SK-N-SH treated with all-trans-retinoic acid at 6 μM for 48 hours (cell line): ENCODE results near the gene TNFRSF1B.

Experiments used
- ATAC-seq: fragments of 200-7000 bp; cut with Tn5 transposase; 3 replicates; pipeline ENCODE4 v1.9.1; 2020; ENCODE audit warnings: mild to moderate bottlenecking, moderate library complexity
- ARNTL ChIP-seq: fragments of 450-650 bp; formaldehyde crosslinking; IDR thresholded peaks from 2 replicates; pipeline ENCODE4 v1.5.0; 2020; ENCODE audit warnings: low read depth, mild to moderate bottlenecking, moderate library complexity, borderline replicate concordance
- BACH2 ChIP-seq: fragments of 250-450 bp; sonication (Bioruptor Pico); IDR thresholded peaks from 2 replicates; pipeline ENCODE4 v1.9.0; 2021; ENCODE audit warnings: mild to moderate bottlenecking, borderline replicate concordance
- CREB5 ChIP-seq: fragments of 250-450 bp; sonication (Bioruptor Pico); IDR thresholded peaks from 2 replicates; pipeline ENCODE4 v1.5.1; 2020; ENCODE audit warnings: low read depth, mild to moderate bottlenecking, moderate library complexity
- CSDC2 ChIP-seq: fragments of 250-450 bp; sonication (Bioruptor Pico); IDR thresholded peaks from 2 replicates; pipeline ENCODE4 v1.5.0; 2020; ENCODE audit warnings: mild to moderate bottlenecking, moderate library complexity
- CSRNP3 ChIP-seq: fragments of 250-450 bp; sonication (Bioruptor Pico); IDR thresholded peaks from 2 replicates; pipeline ENCODE4 v1.5.1; 2021; ENCODE audit warnings: mild to moderate bottlenecking, moderate library complexity
- ESRRG ChIP-seq: fragments of 250-450 bp; sonication (Bioruptor Pico); IDR thresholded peaks from 2 replicates; pipeline ENCODE4 v1.6.1; 2021; ENCODE audit warnings: mild to moderate bottlenecking
- GLIS3 ChIP-seq: fragments of 250-450 bp; sonication (Bioruptor Pico); IDR thresholded peaks from 2 replicates; pipeline ENCODE4 v1.5.0; 2020; ENCODE audit warnings: mild to moderate bottlenecking, moderate library complexity
- ISL1 ChIP-seq: fragments of 250-450 bp; sonication (Bioruptor Pico); IDR thresholded peaks from 2 replicates; pipeline ENCODE4 v2.1.2; 2022; ENCODE audit warnings: mild to moderate bottlenecking, moderate library complexity
- OSR1 ChIP-seq: fragments of 250-450 bp; sonication (Bioruptor Pico); IDR thresholded peaks from 2 replicates; pipeline ENCODE4 v1.8.0; 2022; ENCODE audit warnings: moderate library complexity, mild to moderate bottlenecking, inconsistent platforms
- PATZ1 ChIP-seq: fragments of 250-450 bp; sonication (Bioruptor Pico); IDR thresholded peaks from 2 replicates; pipeline ENCODE4 v1.8.0; 2020; ENCODE audit warnings: mild to moderate bottlenecking, moderate library complexity, borderline replicate concordance
- PPARA ChIP-seq: fragments of 250-450 bp; sonication (Bioruptor Pico); IDR thresholded peaks from 2 replicates; pipeline ENCODE4 v1.5.0; 2020; ENCODE audit warnings: mild to moderate bottlenecking, borderline replicate concordance
- SNAI2 ChIP-seq: fragments of 250-450 bp; sonication (Bioruptor Pico); IDR thresholded peaks from 2 replicates; pipeline ENCODE4 v1.5.0; 2020; ENCODE audit warnings: mild to moderate bottlenecking, moderate library complexity
- TCF4 ChIP-seq: fragments of 250-450 bp; sonication (Bioruptor Pico); IDR thresholded peaks from 2 replicates; pipeline ENCODE4 v1.8.0; 2021; ENCODE audit warnings: mild to moderate bottlenecking, moderate library complexity, borderline replicate concordance
- TOX ChIP-seq: fragments of 250-450 bp; sonication (Bioruptor Pico); IDR thresholded peaks from 2 replicates; pipeline ENCODE4 v1.8.0; 2021; ENCODE audit warnings: mild to moderate bottlenecking, moderate library complexity, borderline replicate concordance
- TSHZ2 ChIP-seq: fragments of 250-450 bp; sonication (Bioruptor Pico); IDR thresholded peaks from 2 replicates; pipeline ENCODE4 v1.5.0; 2020; ENCODE audit warnings: mild to moderate bottlenecking, moderate library complexity
- ZC3H10 ChIP-seq: fragments of 250-450 bp; sonication (Bioruptor Pico); IDR thresholded peaks from 2 replicates; pipeline ENCODE4 v1.5.1; 2021; ENCODE audit warnings: mild to moderate bottlenecking, moderate library complexity
- ZFP3 ChIP-seq: fragments of 250-450 bp; sonication (Bioruptor Pico); IDR thresholded peaks from 2 replicates; pipeline ENCODE4 v1.5.0; 2020; ENCODE audit warnings: mild to moderate bottlenecking, moderate library complexity
- ZFP30 ChIP-seq: fragments of 450-650 bp; formaldehyde crosslinking; IDR thresholded peaks from 2 replicates; pipeline ENCODE4 v1.5.0; 2022; ENCODE audit warnings: mild to moderate bottlenecking, moderate library complexity
- ZNF8 ChIP-seq: fragments of 450-650 bp; formaldehyde crosslinking; IDR thresholded peaks from 2 replicates; pipeline ENCODE4 v1.5.0; 2020; ENCODE audit warnings: mild to moderate bottlenecking, moderate library complexity

TNFRSF1B gene

GRCh38 chr1:12188657-12189327 is 22.0 kb downstream of the TNFRSF1B start:
- ATAC-seq: no peak
- TF ChIP-seq ESRRG (no peak), BACH2 (CRISPR knock-in tag) (no peak), PATZ1 (CRISPR knock-in tag) (no peak), ZNF8 (CRISPR knock-in tag) (no peak), TOX (no peak), ZC3H10 (no peak), GLIS3 (no peak), PPARA (CRISPR knock-in tag) (no peak), CSDC2 (no peak), TSHZ2 (CRISPR knock-in tag) (no peak), SNAI2 (CRISPR knock-in tag) (no peak), TCF4 (CRISPR knock-in tag) (no peak), ISL1 (no peak), ARNTL (CRISPR knock-in tag) (no peak), ZFP3 (CRISPR knock-in tag) (no peak)
- TF ChIP-seq, all 23 proteins: peak for 0

- no peak for ATAC-seq
- TF ChIP-seq ZFP30 (CRISPR knock-in tag) (no peak), TOX (no peak), CSDC2 (no peak), CSRNP3 (CRISPR knock-in tag) (no peak), OSR1 (CRISPR knock-in tag) (no peak), ZNF8 (CRISPR knock-in tag) (no peak), ARNTL (CRISPR knock-in tag) (no peak), TCF4 (CRISPR knock-in tag) (no peak)
- TF ChIP-seq, all 23 proteins: peak for 0
These were observed 22.5 kb downstream of the TNFRSF1B start for GRCh38 chr1:12189328-12189682.

- no peak for TF ChIP-seq CSDC2
- no peak for TF ChIP-seq BACH2 (CRISPR knock-in tag)
- no peak for TF ChIP-seq SNAI2 (CRISPR knock-in tag)
- TF ChIP-seq GLIS3: no peak
- TF ChIP-seq PATZ1 (CRISPR knock-in tag): no peak
- TF ChIP-seq CREB5: no peak
- TF ChIP-seq ZFP30 (CRISPR knock-in tag): no peak
- no peak for ATAC-seq
These were observed 24.6 kb downstream of the TNFRSF1B start for GRCh38 chr1:12191242-12192032.
